ENCODE measurements around the gene ZNF281. TPM values are rescaled to one million over a fixed set of nuclear protein-coding genes. Genes with fewer than 3 reads are reported as not detected.
A peak's percentile ranks its signal among the peaks of the same experiment; 100 is the strongest.

ZNF281 gene
- total and polyA plus RNA-seq, 4 donors: 4.9 to 18.4 (median 13.1) TPM

DNA sequence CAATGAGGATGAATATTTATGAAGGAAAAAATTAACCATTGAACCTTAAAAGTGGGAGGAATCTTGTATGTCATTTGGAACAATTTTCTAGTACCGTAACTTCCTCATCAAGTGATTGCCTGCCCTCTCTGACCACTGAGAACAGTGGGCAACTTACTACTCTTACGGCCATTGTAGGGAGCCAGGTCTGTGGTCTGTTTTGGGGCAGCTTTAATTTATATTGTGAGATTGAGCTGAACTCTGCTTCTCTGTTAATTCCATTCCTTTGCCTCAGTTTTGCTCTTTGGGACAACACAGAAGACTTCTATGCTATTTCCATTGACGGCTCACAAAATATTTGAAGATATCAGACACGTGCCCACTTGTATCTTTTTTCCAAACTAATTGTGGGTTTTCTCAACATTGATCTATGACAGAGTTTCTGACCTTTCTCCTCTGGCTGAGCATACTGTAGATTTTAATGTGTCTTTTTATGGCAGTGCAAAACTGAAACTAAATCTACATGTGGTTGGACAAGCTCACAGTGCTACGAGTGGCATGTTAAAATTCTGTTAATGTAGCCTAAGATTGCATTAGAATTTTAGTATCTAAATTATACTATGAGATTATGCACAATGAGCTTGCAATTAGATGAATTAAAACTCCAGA is 27.8 kb upstream of the ZNF281 start (continued):
- TF ChIP-seq, protein P1, sequence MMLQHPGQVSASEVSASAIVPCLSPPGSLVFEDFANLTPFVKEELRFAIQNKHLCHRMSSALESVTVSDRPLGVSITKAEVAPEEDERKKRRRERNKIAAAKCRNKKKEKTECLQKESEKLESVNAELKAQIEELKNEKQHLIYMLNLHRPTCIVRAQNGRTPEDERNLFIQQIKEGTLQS (IDR thresholded peaks at IDR 0.05): no peak
- TF ChIP-seq HNF4A (conservative IDR thresholded peaks at IDR 0.05): peak; percentile 21 to 50

DNA sequence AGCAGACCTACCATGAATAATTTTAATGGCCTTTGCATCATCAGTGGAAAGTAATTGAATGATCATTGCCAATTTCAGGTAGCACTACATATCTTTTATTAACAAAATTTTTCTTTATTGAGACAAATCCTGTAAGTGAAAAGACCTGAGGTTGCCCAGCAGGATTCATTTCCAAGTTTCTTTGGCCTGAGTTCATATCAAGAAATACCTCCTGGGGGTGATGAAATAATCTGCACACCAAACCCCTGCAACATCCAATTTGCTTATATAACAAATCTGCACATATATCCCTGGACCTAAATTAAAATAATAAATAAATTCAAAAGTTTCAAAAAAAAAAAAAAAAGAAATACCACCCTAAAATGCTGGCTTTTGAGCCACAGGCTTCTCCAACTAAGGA is 27.3 kb upstream of the ZNF281 start:
- Histone ChIP-seq H3K9ac (ENCODE audit: low read depth in 1 of 2, low read length in 2 of 2) (no peak overlapping the region), H3K4me3 (ENCODE audit: low read depth in 1 of 3, low read length in 3 of 3) (peak overlapping the region in 1 of 3 donors; percentile 43), H3K9me3 (ENCODE audit: control insufficient read depth in 4 of 4, low read length in 3 of 4) (no peaks in the 10 kb centered on the region), H3K27ac (ENCODE audit: low read depth in 1 of 2, low read length in 2 of 2) (peak overlapping the region in 1 of 2 donors; percentile 66), H3K36me3 (ENCODE audit: control insufficient read depth in 4 of 4, insufficient read depth in 3 of 4, low read depth in 1 of 4, low read length in 3 of 4) (no peaks in the 10 kb centered on the region), H3K4me1 (ENCODE audit: control insufficient read depth in 4 of 4, insufficient read depth in 4 of 4, low read length in 3 of 4) (peaks cover 0 to 14% (median 8%) of the 10 kb centered on the region in 4 donors), H3K27me3 (ENCODE audit: control insufficient read depth in 4 of 4, insufficient read depth in 4 of 4, low read length in 3 of 4) (no peaks in the 10 kb centered on the region)
- TF ChIP-seq TAF1 (conservative IDR thresholded peaks at IDR 0.05) (no peak), RXRA (IDR thresholded peaks at IDR 0.05) (no peak), GABPA (IDR thresholded peaks at IDR 0.05 in 1 of 2, conservative IDR thresholded peaks at IDR 0.05 in 1 of 2) (no peak), SP1 (IDR thresholded peaks at IDR 0.05) (no peak), HNF4G (IDR thresholded peaks at IDR 0.05) (no peak), FOXA2 (IDR thresholded peaks at IDR 0.05) (no peak), YY1 (IDR thresholded peaks at IDR 0.05) (no peak), RAD21 (IDR thresholded peaks at IDR 0.05) (no peak), FOXA1 (IDR thresholded peaks at IDR 0.05) (no peak), JUND (IDR thresholded peaks at IDR 0.05) (no peak), EGR1 (IDR thresholded peaks at IDR 0.05; ENCODE audit: low read depth in 2 of 2) (no peak), NR2F2 (IDR thresholded peaks at IDR 0.05) (no peak)
- TF ChIP-seq, protein P2, sequence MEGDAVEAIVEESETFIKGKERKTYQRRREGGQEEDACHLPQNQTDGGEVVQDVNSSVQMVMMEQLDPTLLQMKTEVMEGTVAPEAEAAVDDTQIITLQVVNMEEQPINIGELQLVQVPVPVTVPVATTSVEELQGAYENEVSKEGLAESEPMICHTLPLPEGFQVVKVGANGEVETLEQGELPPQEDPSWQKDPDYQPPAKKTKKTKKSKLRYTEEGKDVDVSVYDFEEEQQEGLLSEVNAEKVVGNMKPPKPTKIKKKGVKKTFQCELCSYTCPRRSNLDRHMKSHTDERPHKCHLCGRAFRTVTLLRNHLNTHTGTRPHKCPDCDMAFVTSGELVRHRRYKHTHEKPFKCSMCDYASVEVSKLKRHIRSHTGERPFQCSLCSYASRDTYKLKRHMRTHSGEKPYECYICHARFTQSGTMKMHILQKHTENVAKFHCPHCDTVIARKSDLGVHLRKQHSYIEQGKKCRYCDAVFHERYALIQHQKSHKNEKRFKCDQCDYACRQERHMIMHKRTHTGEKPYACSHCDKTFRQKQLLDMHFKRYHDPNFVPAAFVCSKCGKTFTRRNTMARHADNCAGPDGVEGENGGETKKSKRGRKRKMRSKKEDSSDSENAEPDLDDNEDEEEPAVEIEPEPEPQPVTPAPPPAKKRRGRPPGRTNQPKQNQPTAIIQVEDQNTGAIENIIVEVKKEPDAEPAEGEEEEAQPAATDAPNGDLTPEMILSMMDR (IDR thresholded peaks at IDR 0.05; ENCODE audit: low read depth, low read length, missing input control): no peak
- TF ChIP-seq, protein P3, sequence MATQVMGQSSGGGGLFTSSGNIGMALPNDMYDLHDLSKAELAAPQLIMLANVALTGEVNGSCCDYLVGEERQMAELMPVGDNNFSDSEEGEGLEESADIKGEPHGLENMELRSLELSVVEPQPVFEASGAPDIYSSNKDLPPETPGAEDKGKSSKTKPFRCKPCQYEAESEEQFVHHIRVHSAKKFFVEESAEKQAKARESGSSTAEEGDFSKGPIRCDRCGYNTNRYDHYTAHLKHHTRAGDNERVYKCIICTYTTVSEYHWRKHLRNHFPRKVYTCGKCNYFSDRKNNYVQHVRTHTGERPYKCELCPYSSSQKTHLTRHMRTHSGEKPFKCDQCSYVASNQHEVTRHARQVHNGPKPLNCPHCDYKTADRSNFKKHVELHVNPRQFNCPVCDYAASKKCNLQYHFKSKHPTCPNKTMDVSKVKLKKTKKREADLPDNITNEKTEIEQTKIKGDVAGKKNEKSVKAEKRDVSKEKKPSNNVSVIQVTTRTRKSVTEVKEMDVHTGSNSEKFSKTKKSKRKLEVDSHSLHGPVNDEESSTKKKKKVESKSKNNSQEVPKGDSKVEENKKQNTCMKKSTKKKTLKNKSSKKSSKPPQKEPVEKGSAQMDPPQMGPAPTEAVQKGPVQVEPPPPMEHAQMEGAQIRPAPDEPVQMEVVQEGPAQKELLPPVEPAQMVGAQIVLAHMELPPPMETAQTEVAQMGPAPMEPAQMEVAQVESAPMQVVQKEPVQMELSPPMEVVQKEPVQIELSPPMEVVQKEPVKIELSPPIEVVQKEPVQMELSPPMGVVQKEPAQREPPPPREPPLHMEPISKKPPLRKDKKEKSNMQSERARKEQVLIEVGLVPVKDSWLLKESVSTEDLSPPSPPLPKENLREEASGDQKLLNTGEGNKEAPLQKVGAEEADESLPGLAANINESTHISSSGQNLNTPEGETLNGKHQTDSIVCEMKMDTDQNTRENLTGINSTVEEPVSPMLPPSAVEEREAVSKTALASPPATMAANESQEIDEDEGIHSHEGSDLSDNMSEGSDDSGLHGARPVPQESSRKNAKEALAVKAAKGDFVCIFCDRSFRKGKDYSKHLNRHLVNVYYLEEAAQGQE (IDR thresholded peaks at IDR 0.05): no peak
- TF ChIP-seq, protein P1 (IDR thresholded peaks at IDR 0.05): no peak
- TF ChIP-seq, protein P4, sequence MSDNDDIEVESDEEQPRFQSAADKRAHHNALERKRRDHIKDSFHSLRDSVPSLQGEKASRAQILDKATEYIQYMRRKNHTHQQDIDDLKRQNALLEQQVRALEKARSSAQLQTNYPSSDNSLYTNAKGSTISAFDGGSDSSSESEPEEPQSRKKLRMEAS (IDR thresholded peaks at IDR 0.05): no peak
- TF ChIP-seq, protein P5, sequence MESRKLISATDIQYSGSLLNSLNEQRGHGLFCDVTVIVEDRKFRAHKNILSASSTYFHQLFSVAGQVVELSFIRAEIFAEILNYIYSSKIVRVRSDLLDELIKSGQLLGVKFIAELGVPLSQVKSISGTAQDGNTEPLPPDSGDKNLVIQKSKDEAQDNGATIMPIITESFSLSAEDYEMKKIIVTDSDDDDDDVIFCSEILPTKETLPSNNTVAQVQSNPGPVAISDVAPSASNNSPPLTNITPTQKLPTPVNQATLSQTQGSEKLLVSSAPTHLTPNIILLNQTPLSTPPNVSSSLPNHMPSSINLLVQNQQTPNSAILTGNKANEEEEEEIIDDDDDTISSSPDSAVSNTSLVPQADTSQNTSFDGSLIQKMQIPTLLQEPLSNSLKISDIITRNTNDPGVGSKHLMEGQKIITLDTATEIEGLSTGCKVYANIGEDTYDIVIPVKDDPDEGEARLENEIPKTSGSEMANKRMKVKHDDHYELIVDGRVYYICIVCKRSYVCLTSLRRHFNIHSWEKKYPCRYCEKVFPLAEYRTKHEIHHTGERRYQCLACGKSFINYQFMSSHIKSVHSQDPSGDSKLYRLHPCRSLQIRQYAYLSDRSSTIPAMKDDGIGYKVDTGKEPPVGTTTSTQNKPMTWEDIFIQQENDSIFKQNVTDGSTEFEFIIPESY (IDR thresholded peaks at IDR 0.05): no peak
- no peak for DNase-seq (ENCODE audit: low spot score)

Data from liver (tissue), 9 donors.